Measurements from ENCODE around the gene PEAR1. TPM values are rescaled to one million over a fixed set of nuclear protein-coding genes. Genes with fewer than 3 reads are reported as not detected.

Gene PEAR1
- total RNA-seq, 1 donor from 2014 or later, result 0.31 TPM

GRCh38 chr1:156859523-156860112, 33.9 kb upstream of the PEAR1 start:
- no peak for DNase-seq

GRCh38 chr1:156860113-156860627, 33.3 kb upstream of the PEAR1 start:
- no peak for DNase-seq

- no peak for DNase-seq
These were observed 32.7 kb upstream of the PEAR1 start, which contains the start of gene NTRK1 for GRCh38 chr1:156860628-156861423. Gene NTRK1 (plus strand): TSS chr1:156860865. CDS start chr1:156860935, 70 bp downstream.

- DNase-seq, result no peak
These were observed 30.9 kb upstream of the PEAR1 start for GRCh38 chr1:156862584-156862983.

GRCh38 chr1:156862997-156863599, 30.4 kb upstream of the PEAR1 start:
- DNase-seq, result no peak

GRCh38 chr1:156863631-156864030, 29.9 kb upstream of the PEAR1 start:
- no peak for DNase-seq

GRCh38 chr1:156864796-156865195, 28.7 kb upstream of the PEAR1 start:
- no peak for DNase-seq

GRCh38 chr1:156865258-156865657, 28.3 kb upstream of the PEAR1 start:
- no peak for DNase-seq

- no peak for DNase-seq
These were observed 27.7 kb upstream of the PEAR1 start for GRCh38 chr1:156865865-156866248.

GRCh38 chr1:156866249-156866909, 27.1 kb upstream of the PEAR1 start:
- no peak for DNase-seq

- no peak for DNase-seq
These were observed 25.2 kb upstream of the PEAR1 start for GRCh38 chr1:156868341-156868740.

GRCh38 chr1:156869455-156869854, 24.1 kb upstream of the PEAR1 start:
- no peak for DNase-seq

GRCh38 chr1:156873659-156874058, 19.9 kb upstream of the PEAR1 start:
- DNase-seq, result no peak

GRCh38 chr1:156874142-156874541, 19.4 kb upstream of the PEAR1 start:
- no peak for DNase-seq

GRCh38 chr1:156874572-156875340, 18.8 kb upstream of the PEAR1 start:
- no peak for DNase-seq

- no peak for DNase-seq
These were observed 18.2 kb upstream of the PEAR1 start for GRCh38 chr1:156875341-156875615.

GRCh38 chr1:156876281-156876680, 17.2 kb upstream of the PEAR1 start:
- no peak for DNase-seq

GRCh38 chr1:156877433-156878170, 15.9 kb upstream of the PEAR1 start:
- no peak for DNase-seq

GRCh38 chr1:156879876-156880275, 13.6 kb upstream of the PEAR1 start:
- no peak for DNase-seq

- DNase-seq, result no peak
These were observed 13.0 kb upstream of the PEAR1 start for GRCh38 chr1:156880473-156880872.

GRCh38 chr1:156881101-156881500, 12.4 kb upstream of the PEAR1 start:
- no peak for DNase-seq

GRCh38 chr1:156881663-156882062, 11.9 kb upstream of the PEAR1 start:
- no peak for DNase-seq
